AG04450 (cell line): Measurements from ENCODE around the gene NTNG2. TPM values are rescaled to one million over a fixed set of nuclear protein-coding genes. Genes with fewer than 3 reads are reported as not detected.

Source experiments
- CTCF ChIA-PET: fragments of 300-600, 350-600 bp; formaldehyde crosslinking; extraction: SDS; loops from one replicate; lab custom pipeline; 2022; ENCODE audit warnings: antibody characterized with exemption, inconsistent platforms; lab: Charles Lee
- POLR2A ChIA-PET: fragments of 350-600 bp; formaldehyde crosslinking; extraction: SDS; loops from one replicate; lab custom pipeline; 2021; ENCODE audit warnings: antibody characterized with exemption, inconsistent platforms; lab: Yijun Ruan, JAX
- DNase-seq: peaks from one replicate; pipeline ENCODE4 v3.0.0-alpha.2; 2011; ENCODE audit warnings: low read depth, low spot score
- H3K27ac ChIP-seq: one replicate; pipeline ENCODE4 v1.5.1; 2012; ENCODE audit warnings: low read depth, low read length, control low read depth
- H3K27me3 ChIP-seq: one replicate; pipeline ENCODE4 v1.6.0; 2012; ENCODE audit warnings: low read length; ENCODE audit not compliant: control insufficient read depth, insufficient read depth
- H3K4me3 ChIP-seq: 2 replicates; pipeline ENCODE4 v1.5.1; 2011; ENCODE audit warnings: mild to moderate bottlenecking, low read depth, low read length, control low read depth
- H3K9me3 ChIP-seq: 2 replicates; pipeline ENCODE4 v1.5.1; 2012; ENCODE audit warnings: low read length; ENCODE audit not compliant: control insufficient read depth, insufficient read depth
- polyA plus RNA-seq: library from polyadenylated mRNA; depleted of rRNA; stranded (reverse); fragments of >200 nt; gene quantifications from 2 replicates; pipeline ENCODE4 v1.2.3, GENCODE V29; 2011
- TF ChIP-seq, protein P1 (sequence below): IDR thresholded peaks from 2 replicates; pipeline ENCODE4 v1.5.1; 2011; ENCODE audit warnings: low read depth, low read length, control low read depth, inconsistent platforms

Gene NTNG2
- polyA plus RNA-seq, 1 experiment = 0.93 TPM

DNA sequence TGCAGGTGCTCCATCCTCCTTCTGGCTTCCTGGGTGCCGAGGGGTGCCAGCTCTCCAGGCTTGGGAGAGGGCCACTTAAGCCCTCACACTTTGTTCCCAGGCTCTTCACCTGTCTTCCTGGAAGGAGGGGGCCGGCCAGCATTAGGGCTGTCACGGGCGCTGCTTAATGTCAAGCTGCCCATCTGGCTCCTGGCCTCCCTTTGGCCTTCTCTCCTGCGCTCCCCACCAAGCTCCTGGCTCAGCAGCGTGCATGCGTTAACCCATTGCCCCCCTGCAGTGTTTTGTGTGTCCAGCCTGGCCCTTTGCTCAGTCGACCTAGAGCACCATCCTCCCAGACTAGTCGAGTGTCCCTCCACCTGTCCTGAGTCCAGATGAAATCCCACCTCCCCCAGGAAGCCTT, 21.3 kb downstream of the NTNG2 start:
- CTCF ChIA-PET = interaction anchor here (0.6 kb wide), 1 partner anchor 278 kb away, joined by 3 read pairs; no protein-coding TSS in a partner anchor
- TF ChIP-seq, protein P1, sequence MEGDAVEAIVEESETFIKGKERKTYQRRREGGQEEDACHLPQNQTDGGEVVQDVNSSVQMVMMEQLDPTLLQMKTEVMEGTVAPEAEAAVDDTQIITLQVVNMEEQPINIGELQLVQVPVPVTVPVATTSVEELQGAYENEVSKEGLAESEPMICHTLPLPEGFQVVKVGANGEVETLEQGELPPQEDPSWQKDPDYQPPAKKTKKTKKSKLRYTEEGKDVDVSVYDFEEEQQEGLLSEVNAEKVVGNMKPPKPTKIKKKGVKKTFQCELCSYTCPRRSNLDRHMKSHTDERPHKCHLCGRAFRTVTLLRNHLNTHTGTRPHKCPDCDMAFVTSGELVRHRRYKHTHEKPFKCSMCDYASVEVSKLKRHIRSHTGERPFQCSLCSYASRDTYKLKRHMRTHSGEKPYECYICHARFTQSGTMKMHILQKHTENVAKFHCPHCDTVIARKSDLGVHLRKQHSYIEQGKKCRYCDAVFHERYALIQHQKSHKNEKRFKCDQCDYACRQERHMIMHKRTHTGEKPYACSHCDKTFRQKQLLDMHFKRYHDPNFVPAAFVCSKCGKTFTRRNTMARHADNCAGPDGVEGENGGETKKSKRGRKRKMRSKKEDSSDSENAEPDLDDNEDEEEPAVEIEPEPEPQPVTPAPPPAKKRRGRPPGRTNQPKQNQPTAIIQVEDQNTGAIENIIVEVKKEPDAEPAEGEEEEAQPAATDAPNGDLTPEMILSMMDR = no peak
- POLR2A ChIA-PET = no interaction called here

GRCh38 chr9:132183715-132184114, 21.9 kb downstream of the NTNG2 start:
- TF ChIP-seq, protein P1 = no peak
- no peaks in the 10 kb centered on the region; the same call in 1 of the 2 replicates for H3K9me3 ChIP-seq
- H3K27ac ChIP-seq = no peak overlapping the region
- no peak for DNase-seq
- H3K27me3 ChIP-seq = peaks cover 84% of the 10 kb centered on the region
- ChIA-PET CTCF (no interaction called here), POLR2A (no interaction called here)
- H3K4me3 ChIP-seq = no peak overlapping the region

More for the DNA sequence above, 21.3 kb downstream of the NTNG2 start:
- H3K4me3 ChIP-seq = no peak overlapping the region
- DNase-seq = no peak
- no peaks in the 10 kb centered on the region; the same call in 1 of the 2 replicates for H3K9me3 ChIP-seq
- H3K27ac ChIP-seq = no peak overlapping the region
- peaks cover 78% of the 10 kb centered on the region for H3K27me3 ChIP-seq

GRCh38 chr9:132184124-132184523, 22.3 kb downstream of the NTNG2 start:
- CTCF ChIA-PET = interaction anchor here (1.1 kb wide), 1 partner anchor 14 kb away, joined by 3 read pairs; no protein-coding TSS in a partner anchor
- Histone ChIP-seq H3K4me3 (no peak overlapping the region), H3K27me3 (peaks cover 84% of the 10 kb centered on the region), H3K9me3 (no peaks in the 10 kb centered on the region; the same call in 1 of the 2 replicates), H3K27ac (no peak overlapping the region)
- DNase-seq = no peak
- TF ChIP-seq, protein P1 = no peak
- POLR2A ChIA-PET = no interaction called here

- peaks cover 78% of the 10 kb centered on the region for H3K27me3 ChIP-seq
Observed at GRCh38 chr9:132185073-132186009, 23.5 kb downstream of the NTNG2 start.

More at GRCh38 chr9:132185073-132186009, 23.5 kb downstream of the NTNG2 start:
- POLR2A ChIA-PET = no interaction called here
- Histone ChIP-seq H3K9me3 (no peaks in the 10 kb centered on the region), H3K27ac (no peak overlapping the region), H3K4me3 (no peak overlapping the region)
- no peak for DNase-seq
- CTCF ChIA-PET = interaction anchor here (0.6 to 1.1 kb wide), 9 partner anchors 15 to 402 kb away, joined by 3 to 12 read pairs (median 4); no protein-coding TSS in a partner anchor
- TF ChIP-seq, protein P1 = no peak
